ENCODE data around the gene BTG2. TPM values are rescaled to one million over a fixed set of nuclear protein-coding genes. Genes with fewer than 3 reads are reported as not detected.
"Not testable (repeated sequence)": the region's sequence is repeated elsewhere in the genome, so short reads cannot be mapped to it uniquely, and the experiment has no call there.

BTG2 gene
- 100 to 1,000 TPM in 1 of 2 donors, 10 to 100 TPM in 1; 91.3 to 340 TPM for total RNA-seq

GRCh38 chr1:203304919-203305808, at the start of gene BTG2:
Gene BTG2 (plus strand): TSS chr1:203305519. CDS start chr1:203305607, 88 bp downstream.
- ATAC-seq (replicated peaks): peak; percentile 86
- Mint-ChIP-seq H3K9me3 (no peaks in the 10 kb centered on the region), H3K27me3 (no peaks in the 10 kb centered on the region), H3K4me3 (peak within 1 kb of the TSS; percentile 99), H3K36me3 (ENCODE audit: low read depth) (peaks cover 70% of the 10 kb centered on the region), H3K27ac (peak within 1 kb of the TSS; percentile 94), H3K4me1 (peaks cover 40% of the 10 kb centered on the region)

GRCh38 chr1:203256636-203257035, 48.7 kb upstream of the BTG2 start:
- not testable (repeated sequence) for H3K4me1 Mint-ChIP-seq; ATAC-seq (replicated peaks); H3K36me3 Mint-ChIP-seq (ENCODE audit: low read depth); H3K27ac Mint-ChIP-seq; H3K4me3 Mint-ChIP-seq; H3K9me3 Mint-ChIP-seq
- H3K27me3 Mint-ChIP-seq: peaks cover 32% of the 10 kb centered on the region

- Mint-ChIP-seq H3K36me3 (ENCODE audit: low read depth) (no peaks in the 10 kb centered on the region), H3K4me1 (peaks cover 6% of the 10 kb centered on the region), H3K4me3 (no peak overlapping the region), H3K27me3 (no peaks in the 10 kb centered on the region), H3K9me3 (no peaks in the 10 kb centered on the region), H3K27ac (no peak overlapping the region)
- no peak for ATAC-seq (replicated peaks)
These were observed 41.8 kb upstream of the BTG2 start for GRCh38 chr1:203263496-203263895.

- H3K9me3 Mint-ChIP-seq: no peaks in the 10 kb centered on the region
- ATAC-seq (replicated peaks): no peak
- H3K27me3 Mint-ChIP-seq: no peaks in the 10 kb centered on the region
- peaks cover 6% of the 10 kb centered on the region for H3K4me1 Mint-ChIP-seq
- no peak overlapping the region for H3K27ac Mint-ChIP-seq
- no peaks in the 10 kb centered on the region for H3K36me3 Mint-ChIP-seq (ENCODE audit: low read depth)
- H3K4me3 Mint-ChIP-seq: no peak overlapping the region
These were observed 41.2 kb upstream of the BTG2 start for GRCh38 chr1:203264052-203264501.

- no peak overlapping the region for H3K4me3 Mint-ChIP-seq
- peaks cover 6% of the 10 kb centered on the region for H3K4me1 Mint-ChIP-seq
- ATAC-seq (replicated peaks): no peak
- H3K36me3 Mint-ChIP-seq (ENCODE audit: low read depth): no peaks in the 10 kb centered on the region
- no peaks in the 10 kb centered on the region for H3K9me3 Mint-ChIP-seq
- no peaks in the 10 kb centered on the region for H3K27me3 Mint-ChIP-seq
- H3K27ac Mint-ChIP-seq: no peak overlapping the region
These were observed 39.8 kb upstream of the BTG2 start for GRCh38 chr1:203265541-203265940.

GRCh38 chr1:203266140-203266539, 39.2 kb upstream of the BTG2 start:
- H3K27ac Mint-ChIP-seq; H3K27me3 Mint-ChIP-seq; H3K4me3 Mint-ChIP-seq; H3K9me3 Mint-ChIP-seq; H3K36me3 Mint-ChIP-seq (ENCODE audit: low read depth); ATAC-seq (replicated peaks): not testable (repeated sequence)
- peaks cover 10% of the 10 kb centered on the region for H3K4me1 Mint-ChIP-seq

- H3K27ac Mint-ChIP-seq: peak overlapping the region; percentile 83
- peak overlapping the region; percentile 89 for H3K4me3 Mint-ChIP-seq
- ATAC-seq (replicated peaks): peak; percentile 76
- H3K4me1 Mint-ChIP-seq: peaks cover 15% of the 10 kb centered on the region
- H3K27me3 Mint-ChIP-seq: no peaks in the 10 kb centered on the region
- no peaks in the 10 kb centered on the region for H3K9me3 Mint-ChIP-seq
- H3K36me3 Mint-ChIP-seq (ENCODE audit: low read depth): no peaks in the 10 kb centered on the region
These were observed 37.9 kb upstream of the BTG2 start for GRCh38 chr1:203267347-203267846.

GRCh38 chr1:203267912-203268311, 37.4 kb upstream of the BTG2 start:
- Mint-ChIP-seq H3K36me3 (ENCODE audit: low read depth) (no peaks in the 10 kb centered on the region), H3K4me1 (peaks cover 15% of the 10 kb centered on the region), H3K4me3 (peak overlapping the region; percentile 89), H3K9me3 (no peaks in the 10 kb centered on the region), H3K27me3 (no peaks in the 10 kb centered on the region), H3K27ac (peak overlapping the region; percentile 83)
- no peak for ATAC-seq (replicated peaks)

- ATAC-seq (replicated peaks): peak; percentile 25
- H3K4me3 Mint-ChIP-seq: no peak overlapping the region
These were observed 36.2 kb upstream of the BTG2 start for GRCh38 chr1:203268901-203269653.

GRCh38 chr1:203269654-203270020, 35.7 kb upstream of the BTG2 start:
- H3K4me3 Mint-ChIP-seq: no peak overlapping the region

More at GRCh38 chr1:203268901-203269653, 36.2 kb upstream of the BTG2 start:
- H3K36me3 Mint-ChIP-seq (ENCODE audit: low read depth): no peaks in the 10 kb centered on the region
- peaks cover 15% of the 10 kb centered on the region for H3K4me1 Mint-ChIP-seq
- H3K27me3 Mint-ChIP-seq: no peaks in the 10 kb centered on the region
- no peaks in the 10 kb centered on the region for H3K9me3 Mint-ChIP-seq
- H3K27ac Mint-ChIP-seq: no peak overlapping the region

GRCh38 chr1:203270448-203270847, 34.9 kb upstream of the BTG2 start:
- peak overlapping the region; percentile 71 for H3K27ac Mint-ChIP-seq

More at GRCh38 chr1:203269654-203270020, 35.7 kb upstream of the BTG2 start:
- H3K27ac Mint-ChIP-seq: no peak overlapping the region
- H3K36me3 Mint-ChIP-seq (ENCODE audit: low read depth): no peaks in the 10 kb centered on the region
- no peaks in the 10 kb centered on the region for H3K9me3 Mint-ChIP-seq
- peaks cover 19% of the 10 kb centered on the region for H3K4me1 Mint-ChIP-seq
- no peak for ATAC-seq (replicated peaks)
- H3K27me3 Mint-ChIP-seq: no peaks in the 10 kb centered on the region

GRCh38 chr1:203271018-203271743, 34.1 kb upstream of the BTG2 start:
- ATAC-seq (replicated peaks): peak; percentile 49
- Mint-ChIP-seq H3K9me3 (no peaks in the 10 kb centered on the region), H3K36me3 (ENCODE audit: low read depth) (no peaks in the 10 kb centered on the region), H3K27ac (peak overlapping the region; percentile 71), H3K4me3 (peak overlapping the region; percentile 38), H3K27me3 (no peaks in the 10 kb centered on the region), H3K4me1 (peaks cover 19% of the 10 kb centered on the region)

More at GRCh38 chr1:203270448-203270847, 34.9 kb upstream of the BTG2 start:
- H3K27me3 Mint-ChIP-seq: no peaks in the 10 kb centered on the region
- ATAC-seq (replicated peaks): no peak
- no peaks in the 10 kb centered on the region for H3K9me3 Mint-ChIP-seq
- H3K4me1 Mint-ChIP-seq: peaks cover 19% of the 10 kb centered on the region
- H3K36me3 Mint-ChIP-seq (ENCODE audit: low read depth): no peaks in the 10 kb centered on the region
- H3K4me3 Mint-ChIP-seq: peak overlapping the region; percentile 38

GRCh38 chr1:203271962-203272632, 33.2 kb upstream of the BTG2 start:
- Mint-ChIP-seq H3K4me1 (peaks cover 19% of the 10 kb centered on the region), H3K27me3 (no peaks in the 10 kb centered on the region), H3K27ac (no peak overlapping the region), H3K4me3 (peak overlapping the region; percentile 78), H3K36me3 (ENCODE audit: low read depth) (no peaks in the 10 kb centered on the region), H3K9me3 (no peaks in the 10 kb centered on the region)
- ATAC-seq (replicated peaks): no peak
